ENCODE data around the gene SERPINA6.
"Not testable (repeated sequence)": the region's sequence is repeated elsewhere in the genome, so short reads cannot be mapped to it uniquely, and the experiment has no call there.

The SERPINA6 gene

DNA sequence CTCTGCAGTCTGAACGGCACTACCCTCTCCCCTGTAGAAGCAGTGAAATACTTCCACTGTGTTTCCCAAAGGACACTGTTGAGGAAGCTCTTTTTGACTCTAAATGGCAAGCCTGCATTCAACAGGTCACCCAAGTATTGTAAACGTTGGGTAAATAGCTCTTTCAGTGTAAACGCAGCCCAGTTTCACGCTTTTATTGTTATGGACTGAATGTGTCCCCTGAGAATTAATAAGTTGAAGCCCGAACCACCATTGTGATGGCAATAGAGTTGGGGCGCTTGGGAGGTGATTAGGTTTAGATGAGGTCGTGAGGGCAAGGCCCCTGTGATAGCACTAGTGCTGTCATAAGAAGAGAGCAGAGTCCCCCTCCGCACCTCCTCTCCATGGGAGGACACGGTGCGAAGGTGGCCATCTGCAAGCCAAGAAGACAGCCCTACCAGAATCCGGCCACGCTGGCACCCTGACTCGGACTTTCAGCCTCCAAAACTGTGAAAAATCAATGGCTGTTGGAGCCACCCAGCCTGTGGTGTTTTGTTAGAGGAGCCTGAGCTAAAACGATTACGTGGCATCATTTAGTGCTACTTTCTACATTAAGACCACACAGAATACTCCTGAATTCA is 31.1 kb downstream of the SERPINA6 start:
- no peak for DNase-seq

DNA sequence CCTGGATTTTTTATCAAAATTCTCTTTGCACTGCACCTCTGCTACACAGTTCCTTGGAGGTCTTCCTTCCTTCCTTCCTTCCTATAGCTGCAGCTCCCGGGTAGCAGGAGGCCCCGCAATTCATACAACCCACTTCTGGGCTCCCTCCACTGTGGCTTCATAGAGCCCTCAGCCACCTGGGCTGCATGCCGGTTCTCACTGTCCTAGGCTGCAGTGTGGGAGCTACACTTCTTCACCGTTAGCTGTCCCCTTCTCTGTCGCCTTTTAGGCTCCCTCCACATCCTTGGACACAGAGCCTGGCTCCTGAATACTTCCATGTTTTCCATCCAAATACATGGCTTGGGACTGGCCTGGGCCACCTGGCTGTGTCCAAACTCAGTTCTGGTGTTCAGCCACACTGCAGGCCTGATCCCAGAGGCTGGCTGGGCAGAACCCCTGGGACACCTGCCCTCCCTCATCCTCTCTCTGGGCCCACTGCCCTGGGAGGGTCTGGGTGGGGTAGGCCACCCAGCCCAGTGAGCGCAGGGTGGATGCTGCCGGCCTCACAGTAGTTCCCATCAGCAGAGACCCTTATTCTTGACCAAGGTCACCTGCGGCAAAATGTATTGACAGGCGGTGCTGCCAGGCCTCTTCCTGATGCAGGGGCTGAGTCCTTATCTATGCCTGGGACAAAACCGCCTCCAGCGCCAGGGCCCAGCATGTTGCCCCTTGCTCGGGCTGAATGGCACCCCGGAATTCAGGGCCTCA is 31.8 kb downstream of the SERPINA6 start:
- DNase-seq: no peak

DNA sequence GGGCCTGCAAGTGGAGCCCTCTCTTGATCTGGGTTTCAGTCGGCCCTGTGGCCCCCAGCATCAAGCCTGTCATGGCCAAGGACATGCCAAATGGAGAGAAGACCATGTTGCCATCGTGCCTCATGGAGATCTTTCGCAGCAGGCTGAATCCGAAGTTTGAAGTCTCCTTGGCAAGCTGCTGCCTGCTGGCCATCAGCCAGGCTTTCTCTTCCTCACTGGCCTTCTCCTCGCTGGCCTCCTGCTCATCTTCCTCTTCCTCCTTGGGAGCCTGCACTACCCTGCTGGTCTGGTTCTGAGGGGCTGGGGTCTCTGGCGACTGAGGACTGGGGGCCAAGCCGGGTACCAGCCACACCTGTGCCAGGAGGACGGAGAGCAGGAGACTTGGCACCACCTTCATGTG is 32.9 kb downstream of the SERPINA6 start:
- DNase-seq: no peak

DNA sequence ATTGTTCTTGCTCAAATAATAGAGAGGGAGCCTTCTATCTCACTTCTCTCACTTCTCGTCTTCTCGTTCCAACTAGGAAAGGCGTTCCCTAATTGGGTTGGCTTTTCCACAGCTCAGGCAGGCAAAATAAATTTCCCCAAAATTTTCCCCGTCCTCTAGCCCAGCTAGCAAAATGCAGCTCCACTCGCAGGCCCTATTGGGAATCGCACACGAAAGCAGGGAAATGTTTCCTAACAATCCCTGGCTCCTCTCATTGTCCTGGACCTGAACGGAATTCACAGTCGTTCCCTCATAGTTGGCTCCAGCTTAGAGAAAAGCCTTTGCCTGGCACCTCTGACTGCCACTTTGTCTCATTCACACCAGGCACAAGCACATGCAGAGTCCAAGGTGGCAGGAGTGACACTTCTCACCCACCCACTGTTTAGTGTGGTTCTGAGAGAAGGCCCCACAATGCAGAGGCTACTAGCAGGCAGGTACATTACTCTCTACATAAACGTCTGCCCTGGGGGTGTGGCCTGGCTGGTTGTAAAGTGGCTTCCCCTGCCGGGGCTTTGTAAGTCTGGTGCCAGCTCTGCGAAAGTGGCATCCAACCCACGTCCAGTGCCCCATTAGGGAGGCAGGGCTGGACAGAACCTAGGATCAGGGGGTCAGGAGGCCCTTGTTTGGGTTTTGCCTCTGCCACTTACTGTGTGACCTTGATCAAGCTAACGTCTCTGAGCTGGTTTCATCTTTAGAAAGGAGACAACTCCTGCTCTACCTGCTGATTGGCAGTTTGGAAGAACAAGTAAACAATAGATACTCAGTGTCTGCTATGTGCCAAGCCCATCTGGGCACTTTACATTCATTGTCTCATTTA is 34.3 kb downstream of the SERPINA6 start:
- no peak for DNase-seq

DNA sequence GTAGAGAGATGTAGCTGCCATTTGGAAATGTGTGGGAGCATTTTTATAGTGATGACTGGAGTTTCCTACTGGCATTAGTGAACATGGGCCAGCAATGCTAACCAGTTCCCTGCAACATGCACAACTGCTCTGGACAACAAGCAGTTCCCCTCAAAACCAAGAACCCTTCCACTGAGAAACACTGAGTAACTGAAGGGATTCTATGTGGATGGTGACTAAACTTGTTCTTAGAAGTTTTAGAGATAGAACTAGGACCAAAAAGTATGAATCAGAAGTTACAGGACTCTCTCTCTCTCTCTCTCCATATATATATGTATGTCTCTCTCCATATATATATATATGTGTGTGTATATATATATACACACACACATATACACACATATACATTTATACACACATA is 38.0 kb downstream of the SERPINA6 start:
- DNase-seq: no peak

DNA sequence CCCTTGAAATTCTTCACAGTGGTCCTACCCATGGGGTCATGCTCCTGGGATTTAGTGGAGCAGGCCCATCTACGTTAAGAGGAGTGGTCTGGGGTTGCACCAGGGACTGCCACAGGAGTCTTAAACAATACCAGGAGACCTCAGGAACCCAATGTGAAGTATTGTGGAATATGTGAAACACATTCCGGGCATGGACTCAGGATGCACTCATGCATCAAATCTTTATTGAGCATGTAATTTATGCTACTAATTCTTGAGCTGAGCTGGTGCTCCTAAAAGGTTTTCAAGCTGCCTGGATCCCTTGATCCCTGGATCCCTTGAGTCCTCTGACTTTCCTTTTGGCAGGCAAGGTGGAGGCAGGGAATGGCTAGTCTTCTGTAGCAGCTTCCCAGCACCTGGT is 38.9 kb downstream of the SERPINA6 start:
- DNase-seq: no peak

DNA sequence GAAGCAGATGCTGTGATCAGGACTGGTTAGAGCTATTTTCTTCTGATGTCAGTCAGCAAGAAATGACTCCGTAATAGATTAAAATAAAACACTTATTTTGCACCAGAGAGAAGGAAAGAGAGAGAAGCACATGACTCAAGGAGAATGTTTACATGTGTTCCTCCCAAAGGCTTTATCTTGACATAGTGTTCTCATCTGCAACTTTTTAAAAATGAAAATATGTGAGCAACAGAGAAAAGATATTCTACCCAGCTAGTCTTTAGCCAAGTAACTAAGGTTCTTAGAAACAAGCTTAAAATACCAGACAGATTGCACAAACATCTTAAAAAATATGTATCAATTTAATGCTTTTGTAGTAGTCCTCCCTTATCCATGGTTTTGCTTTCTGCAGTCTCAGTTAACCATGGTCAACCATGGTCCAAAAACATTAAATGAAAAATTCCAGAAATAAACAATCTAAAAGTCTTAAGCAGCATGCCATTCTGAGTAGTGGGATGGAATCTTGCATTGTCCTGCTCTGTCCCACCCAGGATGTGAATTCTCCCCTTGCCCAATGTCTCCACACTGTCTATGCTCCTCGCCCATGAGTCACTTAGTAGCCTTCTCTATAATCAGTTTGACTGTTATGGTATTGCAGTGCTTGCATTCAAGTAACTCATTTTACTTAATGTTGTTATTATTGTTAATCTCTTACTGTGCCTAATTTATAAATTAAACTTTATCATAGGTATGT is 40.0 kb downstream of the SERPINA6 start:
- DNase-seq: no peak

DNA sequence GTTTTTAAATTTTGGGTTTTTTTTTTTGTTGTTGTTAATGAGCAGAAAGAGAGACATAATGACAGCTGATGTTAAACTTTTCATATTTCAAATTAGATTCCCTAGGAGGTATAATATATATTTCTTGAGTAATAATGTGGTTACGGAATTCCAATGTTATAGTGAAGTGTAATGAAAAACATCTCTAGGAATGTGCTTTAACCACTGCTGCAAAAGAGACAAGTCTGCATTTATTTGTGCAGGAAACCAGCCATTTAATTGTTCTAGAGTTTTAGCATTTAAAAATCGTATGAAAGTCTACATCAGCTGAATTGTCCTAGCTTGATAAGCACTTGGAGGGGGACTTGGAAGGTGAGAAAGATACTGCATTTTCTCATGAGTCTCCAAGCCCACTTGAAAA is 44.4 kb downstream of the SERPINA6 start:
- no peak for DNase-seq

DNA sequence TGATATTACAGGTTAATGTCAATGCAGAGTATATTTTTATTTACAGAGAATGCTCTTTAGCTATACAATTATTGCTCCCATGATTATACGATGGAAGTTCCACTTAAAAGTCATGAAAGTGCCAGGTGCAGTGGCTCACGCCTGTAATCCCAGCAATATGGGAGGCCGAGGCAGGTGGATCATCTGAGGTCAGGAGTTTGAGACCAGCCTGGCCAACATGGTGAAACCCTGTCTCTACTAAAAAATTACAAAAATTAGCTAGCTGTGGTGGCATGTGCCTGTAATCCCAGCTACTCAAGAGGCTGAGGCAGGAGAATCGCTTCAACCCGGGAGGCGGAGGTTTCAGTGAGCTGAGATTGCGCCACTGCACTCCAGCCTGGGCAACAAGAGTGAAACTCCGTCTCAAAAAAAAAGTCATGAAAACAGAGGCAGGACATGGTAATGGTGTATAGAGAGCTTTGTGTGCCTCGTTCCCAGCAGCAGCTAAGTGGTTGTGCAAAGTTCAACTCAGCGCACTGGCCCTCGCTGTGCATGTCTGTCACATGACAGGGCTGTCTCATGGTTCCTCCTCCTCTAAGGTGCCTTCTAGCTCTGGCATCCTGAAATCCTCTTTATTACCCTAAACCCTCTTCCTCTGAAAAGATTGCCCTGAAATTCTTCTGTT is 46.1 kb downstream of the SERPINA6 start:
- DNase-seq: not testable (repeated sequence)

DNA sequence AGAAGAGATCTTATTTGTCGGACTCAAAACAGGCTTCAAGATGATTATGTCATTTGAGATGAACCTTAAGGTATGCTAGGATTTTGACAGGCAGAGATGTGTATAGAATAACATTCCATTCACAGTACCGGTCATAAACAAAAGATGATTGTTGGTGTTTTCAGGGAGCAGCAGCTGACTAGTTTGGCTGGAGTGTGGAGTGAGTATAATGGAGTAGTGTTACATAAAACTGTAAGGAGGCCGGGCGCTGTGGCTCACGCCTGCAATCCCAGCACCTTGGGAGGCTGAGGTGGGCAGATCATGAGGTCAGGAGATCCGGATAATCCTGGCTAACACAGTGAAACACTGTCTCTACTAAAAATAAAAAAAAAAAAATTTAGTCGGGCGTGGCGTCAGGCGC is 54.0 kb downstream of the SERPINA6 start:
- no peak for DNase-seq

DNA sequence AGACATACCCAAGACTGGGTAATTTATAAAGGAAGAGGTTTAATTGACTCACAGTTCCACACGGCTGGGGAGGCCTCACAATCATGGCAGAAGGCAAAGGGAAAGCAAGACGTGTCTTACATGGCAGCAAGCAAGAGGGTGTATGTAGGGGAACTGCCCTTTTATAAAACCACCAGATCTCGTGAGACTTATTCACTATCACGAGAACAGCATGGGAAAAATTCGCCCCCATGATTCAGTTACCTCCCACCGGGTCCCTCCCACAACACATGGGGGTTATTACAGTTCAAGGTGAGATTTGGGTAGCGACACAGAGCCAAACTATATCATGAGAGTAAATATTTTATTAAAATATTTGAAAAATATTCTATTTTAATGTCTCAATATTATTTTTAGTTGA is 54.6 kb downstream of the SERPINA6 start:
- not testable (repeated sequence) for DNase-seq

DNA sequence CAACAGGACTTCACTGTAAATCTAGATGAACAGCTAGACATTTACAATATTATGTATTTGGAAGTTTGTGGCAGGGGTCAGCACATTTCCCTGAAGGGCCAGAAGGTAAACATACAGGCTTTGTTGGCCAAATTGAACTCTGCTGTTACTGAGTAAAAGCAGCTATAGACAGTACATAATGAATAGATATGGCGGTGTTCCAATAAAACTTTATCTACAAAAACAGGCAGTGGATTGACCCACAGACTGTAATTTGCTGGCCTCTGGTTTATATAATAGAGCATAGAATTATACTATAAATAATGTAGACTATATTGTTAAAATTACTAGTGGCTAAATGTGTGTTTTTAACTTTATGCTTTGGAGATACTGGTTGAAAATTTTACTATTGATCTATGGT is 55.8 kb downstream of the SERPINA6 start:
- no peak for DNase-seq

DNA sequence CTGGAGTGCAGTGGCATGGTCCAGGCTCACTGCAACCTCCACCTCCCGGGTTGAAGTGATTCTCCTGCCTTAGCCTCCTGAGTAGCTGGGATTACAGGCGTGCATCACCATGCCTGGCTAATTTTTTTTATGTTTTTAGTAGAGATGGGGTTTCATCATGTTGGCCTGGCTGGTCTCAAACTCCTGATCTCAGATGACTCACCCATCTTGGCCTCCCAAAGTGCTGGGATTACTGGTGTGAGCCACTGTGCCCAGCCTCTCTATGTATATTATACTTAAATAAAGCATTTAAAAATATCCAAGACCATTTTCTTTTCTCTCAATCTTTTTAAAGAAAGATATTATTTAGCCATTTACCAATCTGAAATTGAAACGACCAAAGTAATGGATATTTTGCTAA is 58.9 kb downstream of the SERPINA6 start:
- not testable (repeated sequence) for DNase-seq

Measured in activated CD4-positive, alpha-beta T cell treated with anti-CD3 and anti-CD28 coated beads, Interleukin-10, Interleukin-2, amounts not matched to agents 100 ng/mL and 50 ng/mL, durations not matched to agents 16 hours and 8 hours (primary cell).